ENCODE measurements around the gene NOL8.

NOL8 gene

GRCh38 chr9:92325269-92325990, at the start of gene NOL8, which contains the start of gene CENPP:
Gene NOL8 (minus strand): TSS chr9:92325350. CDS start chr9:92324161, 1,189 bp downstream.
Gene CENPP (plus strand): TSS chr9:92325953.
- DNase-seq = peak; percentile 85
- in situ Hi-C loops (cut with HindIII; ENCODE audit: low pct_ligation_motif_present, low pct_unique_long_range_greater_than_20kb, low sequenced_read_pairs) = no loop called here

- DNase-seq = no peak
- in situ Hi-C loops (cut with HindIII; ENCODE audit: low pct_ligation_motif_present, low pct_unique_long_range_greater_than_20kb, low sequenced_read_pairs) = no loop called here
Measured at GRCh38 chr9:92373167-92373566, 48.0 kb upstream of the NOL8 start.

DNA sequence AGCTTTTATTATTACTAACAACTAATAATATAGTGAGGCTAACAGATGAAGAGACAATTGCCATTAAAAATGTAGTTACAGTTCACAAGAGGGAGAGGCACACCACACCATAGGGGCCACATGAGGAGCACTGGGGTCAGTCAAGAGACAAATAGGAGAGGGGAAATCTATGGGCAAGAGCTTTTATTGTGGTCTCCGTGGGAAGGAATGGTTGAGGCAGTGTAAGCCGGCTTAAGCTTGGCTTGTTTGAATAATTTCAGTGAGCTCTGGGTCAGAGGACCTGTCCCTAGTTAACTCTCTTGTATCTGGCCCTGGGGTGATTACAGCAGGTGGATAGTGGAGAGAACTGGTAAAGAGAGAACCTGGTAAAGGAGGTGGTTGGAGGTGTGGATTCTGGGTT, 43.9 kb upstream of the NOL8 start:
- in situ Hi-C loops (cut with HindIII; ENCODE audit: low pct_ligation_motif_present, low pct_unique_long_range_greater_than_20kb, low sequenced_read_pairs) = no loop called here
- no peak for DNase-seq

GRCh38 chr9:92360083-92360482, 34.9 kb upstream of the NOL8 start:
- DNase-seq = no peak
- in situ Hi-C loops (cut with HindIII; ENCODE audit: low pct_ligation_motif_present, low pct_unique_long_range_greater_than_20kb, low sequenced_read_pairs) = no loop called here

GRCh38 chr9:92359394-92359995, 34.3 kb upstream of the NOL8 start:
- DNase-seq = no peak
- in situ Hi-C loops (cut with HindIII; ENCODE audit: low pct_ligation_motif_present, low pct_unique_long_range_greater_than_20kb, low sequenced_read_pairs) = no loop called here

DNA sequence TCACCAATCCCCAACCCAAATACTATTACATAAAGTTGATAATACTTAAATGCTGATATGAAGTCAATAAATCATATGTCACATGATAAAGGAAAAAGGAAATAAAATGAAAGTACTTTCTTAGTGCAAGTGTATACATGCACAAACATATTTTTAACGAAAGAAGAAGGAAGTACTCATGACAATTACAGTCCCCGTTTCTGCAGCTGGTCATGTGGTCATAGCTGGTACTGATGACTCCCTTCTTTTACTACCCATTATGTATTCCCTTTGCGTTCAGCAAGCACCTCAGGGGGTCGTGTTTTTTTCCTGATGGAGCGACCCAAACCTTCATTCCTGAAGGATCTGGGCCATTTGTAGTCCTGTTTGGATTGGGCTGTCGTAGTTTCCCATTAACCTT, 27.9 kb upstream of the NOL8 start:
- in situ Hi-C loops (cut with HindIII; ENCODE audit: low pct_ligation_motif_present, low pct_unique_long_range_greater_than_20kb, low sequenced_read_pairs) = no loop called here
- DNase-seq = no peak

- in situ Hi-C loops (cut with HindIII; ENCODE audit: low pct_ligation_motif_present, low pct_unique_long_range_greater_than_20kb, low sequenced_read_pairs) = no loop called here
- DNase-seq = no peak
Measured at GRCh38 chr9:92350740-92351133, 25.6 kb upstream of the NOL8 start.

DNA sequence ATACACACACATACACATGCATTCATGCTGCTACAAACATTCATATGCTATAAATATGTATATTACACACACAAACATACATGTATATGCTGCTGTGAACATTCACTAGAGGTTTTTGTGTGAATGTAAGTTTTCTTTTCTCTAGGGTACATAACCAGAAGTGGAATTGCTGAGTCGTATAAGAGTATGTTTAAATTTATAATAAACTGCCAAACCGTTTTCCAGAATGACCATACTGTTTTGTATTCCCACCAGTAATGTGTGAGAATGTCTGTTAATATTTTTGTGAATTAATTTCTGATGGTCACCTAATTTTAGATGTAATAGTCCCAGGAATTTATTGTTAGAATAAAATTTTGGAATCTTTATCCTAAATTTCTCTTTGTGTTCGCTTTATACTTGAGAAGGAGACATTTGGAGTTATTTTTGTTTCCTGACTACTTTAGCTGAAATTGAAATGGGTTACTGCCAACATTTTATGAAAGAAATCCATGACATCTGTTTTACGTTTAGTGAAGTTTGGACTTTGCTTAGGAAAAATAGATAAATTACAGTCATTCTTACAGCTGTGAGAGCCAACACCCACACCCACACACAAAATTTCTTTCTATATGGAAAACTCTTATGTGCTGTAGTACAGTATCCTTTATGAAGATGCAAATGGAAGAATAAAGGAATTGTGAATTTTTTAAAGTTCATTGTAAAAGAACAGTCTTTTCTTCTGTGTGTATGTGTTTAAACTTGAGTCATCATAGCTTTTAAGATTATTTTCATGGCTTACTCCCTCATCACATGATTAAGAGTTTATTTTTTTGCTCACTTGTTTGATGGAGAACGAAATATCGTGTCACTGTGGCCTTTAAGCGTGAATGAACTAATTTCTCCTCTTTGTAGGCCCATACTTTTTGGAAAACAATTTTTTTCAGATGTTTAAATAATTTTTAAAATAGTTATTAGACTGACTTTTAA, 24.9 kb upstream of the NOL8 start:
- DNase-seq = no peak
- in situ Hi-C loops (cut with HindIII; ENCODE audit: low pct_ligation_motif_present, low pct_unique_long_range_greater_than_20kb, low sequenced_read_pairs) = no loop called here

DNA sequence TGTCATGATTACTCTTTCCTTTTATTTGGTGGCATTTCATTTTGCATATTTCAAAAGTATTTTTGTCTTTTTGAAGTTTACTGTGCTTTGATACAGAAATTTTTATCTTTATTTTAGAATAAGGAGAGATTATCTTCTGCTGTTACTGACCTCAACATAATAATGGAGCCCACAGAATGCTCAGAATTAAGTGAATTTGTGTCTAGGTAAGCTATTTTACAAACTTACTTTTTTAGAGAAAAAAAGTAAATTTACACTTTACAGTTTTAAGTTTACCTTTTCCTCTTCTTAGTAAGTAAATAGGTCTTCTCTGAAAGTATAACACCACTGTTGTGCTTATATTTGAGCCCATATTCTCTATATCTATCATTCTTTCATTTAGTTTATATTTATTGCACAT, 20.4 kb upstream of the NOL8 start:
- DNase-seq = no peak
- in situ Hi-C loops (cut with HindIII; ENCODE audit: low pct_ligation_motif_present, low pct_unique_long_range_greater_than_20kb, low sequenced_read_pairs) = no loop called here

- in situ Hi-C loops (cut with HindIII; ENCODE audit: low pct_ligation_motif_present, low pct_unique_long_range_greater_than_20kb, low sequenced_read_pairs) = no loop called here
Measured at GRCh38 chr9:92342825-92343488, 17.8 kb upstream of the NOL8 start.

DNA sequence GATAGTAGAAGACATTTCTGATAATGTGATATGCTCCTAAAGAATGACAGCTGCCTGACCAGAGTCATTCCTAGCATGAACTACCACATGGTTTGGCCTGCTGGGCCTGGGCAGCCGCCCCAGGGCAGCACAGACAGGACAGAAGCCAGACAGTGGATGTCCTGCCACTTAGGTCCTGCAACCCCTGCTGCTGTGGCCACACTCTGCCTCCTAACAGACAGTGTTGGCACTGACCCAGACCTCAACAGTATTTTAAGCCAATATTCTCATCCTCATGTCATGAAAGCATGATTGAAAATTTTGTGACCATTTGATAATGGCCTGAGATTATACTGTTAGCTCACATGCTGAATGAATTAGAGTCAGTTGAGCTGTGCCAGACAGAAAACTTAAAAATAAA, 16.4 kb upstream of the NOL8 start:
- no peak for DNase-seq
- in situ Hi-C loops (cut with HindIII; ENCODE audit: low pct_ligation_motif_present, low pct_unique_long_range_greater_than_20kb, low sequenced_read_pairs) = no loop called here

More at GRCh38 chr9:92342825-92343488, 17.8 kb upstream of the NOL8 start:
- no peak for DNase-seq

GRCh38 chr9:92333282-92333634, 8.1 kb upstream of the NOL8 start:
- in situ Hi-C loops (cut with HindIII; ENCODE audit: low pct_ligation_motif_present, low pct_unique_long_range_greater_than_20kb, low sequenced_read_pairs) = no loop called here
- DNase-seq = no peak

DNA sequence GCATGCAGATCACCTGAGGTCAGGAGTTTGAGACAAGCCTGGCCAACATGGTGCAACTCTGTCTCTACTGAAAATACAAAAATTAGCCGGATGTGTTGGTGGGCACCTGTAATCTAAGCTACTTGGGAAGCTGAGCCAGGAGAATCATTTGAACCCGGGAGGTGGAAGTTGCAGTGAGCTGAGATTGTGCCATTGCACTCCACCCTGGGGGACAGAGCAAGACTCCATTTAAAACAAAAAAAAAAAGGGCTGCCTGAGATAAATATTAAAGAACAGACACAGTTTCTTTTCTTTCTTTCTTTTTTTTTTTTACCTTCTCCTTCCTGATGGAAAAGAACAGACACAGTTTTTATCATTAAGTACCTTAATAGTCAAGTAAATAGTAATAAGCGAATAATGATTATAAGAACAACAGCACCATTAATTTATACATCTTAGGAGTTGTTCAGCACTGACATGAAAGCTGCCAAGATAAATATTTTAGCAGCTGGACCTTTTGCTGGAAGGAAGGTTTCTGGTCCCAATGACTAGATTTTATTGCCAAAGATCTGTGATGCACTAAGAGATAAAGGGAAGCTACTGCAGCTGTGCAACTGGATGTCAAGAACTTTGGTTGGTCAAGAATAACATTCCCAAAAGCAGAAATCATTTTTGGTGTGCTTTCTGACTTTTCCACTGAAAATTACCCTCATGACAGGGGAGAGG, 7.6 kb upstream of the NOL8 start:
- in situ Hi-C loops (cut with HindIII; ENCODE audit: low pct_ligation_motif_present, low pct_unique_long_range_greater_than_20kb, low sequenced_read_pairs) = no loop called here
- DNase-seq = no peak

GRCh38 chr9:92328225-92328624, 3.1 kb upstream of the NOL8 start:
- in situ Hi-C loops (cut with HindIII; ENCODE audit: low pct_ligation_motif_present, low pct_unique_long_range_greater_than_20kb, low sequenced_read_pairs) = no loop called here
- peak; percentile 49 for DNase-seq

DNA sequence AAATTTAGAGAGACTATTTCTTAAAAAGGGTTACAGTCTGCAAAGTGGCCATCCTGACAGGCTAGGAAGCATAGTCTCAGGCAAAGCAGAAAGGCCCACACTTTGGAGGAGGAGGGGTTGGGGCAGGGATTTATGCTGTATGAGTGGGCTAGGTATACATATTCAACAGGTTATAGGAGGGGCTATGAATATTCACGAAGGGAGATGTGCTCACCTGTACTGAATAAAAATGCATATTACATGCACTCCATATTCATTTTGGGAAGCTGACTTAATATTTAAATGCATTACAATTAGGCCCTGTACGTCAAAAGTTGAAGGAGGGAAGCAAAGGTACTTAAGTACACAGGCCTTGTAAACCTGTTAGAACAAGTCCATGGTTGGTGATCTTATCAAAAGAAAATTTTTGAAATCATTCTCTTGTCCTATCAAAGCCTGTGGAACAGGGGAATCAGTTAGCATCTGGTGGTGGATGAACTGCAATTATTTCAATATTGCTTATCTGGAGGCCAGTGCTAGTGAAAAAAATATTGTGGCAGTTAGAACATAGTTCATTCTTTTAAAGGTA, 2.2 kb upstream of the NOL8 start:
- in situ Hi-C loops (cut with HindIII; ENCODE audit: low pct_ligation_motif_present, low pct_unique_long_range_greater_than_20kb, low sequenced_read_pairs) = no loop called here
- no peak for DNase-seq

DNA sequence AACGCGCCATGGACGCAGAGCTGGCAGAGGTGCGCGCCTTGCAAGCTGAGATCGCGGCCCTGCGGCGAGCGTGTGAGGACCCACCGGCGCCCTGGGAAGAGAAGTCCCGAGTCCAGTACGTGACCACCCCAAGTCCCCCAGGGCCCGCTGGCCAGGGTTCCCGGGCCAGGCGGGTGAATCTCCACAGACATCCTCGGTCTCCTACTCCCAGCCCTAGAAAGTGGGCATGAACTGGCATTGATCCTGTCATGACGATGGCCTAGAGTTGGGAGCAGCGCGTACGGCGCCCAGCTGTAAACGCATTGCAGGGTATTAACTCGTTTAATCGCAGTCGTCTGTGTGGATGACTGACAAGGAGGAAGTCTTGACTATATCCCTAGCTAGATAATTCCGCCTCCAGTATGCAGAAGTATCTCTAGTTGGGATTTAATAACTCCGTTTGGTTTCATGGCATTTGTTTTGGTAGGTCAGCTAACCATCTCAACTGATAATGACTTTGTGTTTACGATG, 896 bp upstream of the NOL8 start:
- in situ Hi-C loops (cut with HindIII; ENCODE audit: low pct_ligation_motif_present, low pct_unique_long_range_greater_than_20kb, low sequenced_read_pairs) = no loop called here
- no peak for DNase-seq

GRCh38 chr9:92324889-92325268, 271 bp downstream of the NOL8 start:
- in situ Hi-C loops (cut with HindIII; ENCODE audit: low pct_ligation_motif_present, low pct_unique_long_range_greater_than_20kb, low sequenced_read_pairs) = no loop called here
- no peak for DNase-seq

- no peak for DNase-seq
- in situ Hi-C loops (cut with HindIII; ENCODE audit: low pct_ligation_motif_present, low pct_unique_long_range_greater_than_20kb, low sequenced_read_pairs) = no loop called here
Measured at GRCh38 chr9:92324431-92324830, 719 bp downstream of the NOL8 start.

All from ACHN (cell line).